ENCODE measurements around the gene ATP2C2.

GRCh38 chr16:84351630-84352029 lies 16.7 kb upstream of the ATP2C2 start:
- TF ChIP-seq, protein P1, sequence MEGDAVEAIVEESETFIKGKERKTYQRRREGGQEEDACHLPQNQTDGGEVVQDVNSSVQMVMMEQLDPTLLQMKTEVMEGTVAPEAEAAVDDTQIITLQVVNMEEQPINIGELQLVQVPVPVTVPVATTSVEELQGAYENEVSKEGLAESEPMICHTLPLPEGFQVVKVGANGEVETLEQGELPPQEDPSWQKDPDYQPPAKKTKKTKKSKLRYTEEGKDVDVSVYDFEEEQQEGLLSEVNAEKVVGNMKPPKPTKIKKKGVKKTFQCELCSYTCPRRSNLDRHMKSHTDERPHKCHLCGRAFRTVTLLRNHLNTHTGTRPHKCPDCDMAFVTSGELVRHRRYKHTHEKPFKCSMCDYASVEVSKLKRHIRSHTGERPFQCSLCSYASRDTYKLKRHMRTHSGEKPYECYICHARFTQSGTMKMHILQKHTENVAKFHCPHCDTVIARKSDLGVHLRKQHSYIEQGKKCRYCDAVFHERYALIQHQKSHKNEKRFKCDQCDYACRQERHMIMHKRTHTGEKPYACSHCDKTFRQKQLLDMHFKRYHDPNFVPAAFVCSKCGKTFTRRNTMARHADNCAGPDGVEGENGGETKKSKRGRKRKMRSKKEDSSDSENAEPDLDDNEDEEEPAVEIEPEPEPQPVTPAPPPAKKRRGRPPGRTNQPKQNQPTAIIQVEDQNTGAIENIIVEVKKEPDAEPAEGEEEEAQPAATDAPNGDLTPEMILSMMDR (IDR thresholded peaks at IDR 0.05) = no peak
- peak in 1 of 3 donors; percentile 32 for TF ChIP-seq POLR2AphosphoS5 (IDR thresholded peaks at IDR 0.05)
- no peak for TF ChIP-seq EP300 (IDR thresholded peaks at IDR 0.05; ENCODE audit: low read depth)
